Endometrium (tissue), 2 donors: ENCODE measurements around the gene ZFYVE26.

Experiments used
- FAIRE-seq: peaks from 2 replicates; lab custom pipeline; 2012; peaks lifted over from hg19 to GRCh38; lab: Jason Lieb, UNC
- donor health status: control.
- donor health status: control.

Gene ZFYVE26

DNA sequence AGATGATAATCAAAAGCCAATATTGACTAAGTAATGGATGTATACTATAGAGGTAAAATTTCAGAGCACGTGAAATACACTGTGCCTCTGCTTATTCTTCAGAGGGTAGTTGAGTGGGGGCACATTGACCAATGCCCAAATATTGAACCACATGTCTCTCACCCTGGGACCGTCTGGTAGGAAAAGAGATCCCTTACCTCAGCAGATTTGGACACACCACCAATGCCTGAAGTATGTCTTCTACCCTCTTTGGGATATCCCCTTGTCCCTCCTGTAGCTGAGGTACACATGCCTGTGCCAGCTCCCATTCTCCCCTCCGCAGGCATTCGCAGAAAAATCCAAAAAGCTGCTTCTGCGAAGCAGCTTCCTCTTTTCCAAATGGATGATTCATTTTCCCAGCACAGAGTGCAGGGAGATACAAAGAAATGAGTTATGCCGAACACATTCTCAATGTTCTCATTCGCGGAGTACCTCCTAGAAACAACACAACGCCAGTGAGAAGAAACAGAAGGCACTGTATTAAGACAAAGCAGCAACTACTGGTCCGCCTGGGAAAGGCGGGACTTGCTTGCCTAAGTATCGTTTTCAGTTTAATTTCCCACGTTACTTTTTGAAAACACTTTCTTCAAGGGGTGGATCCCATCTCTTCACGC lies 691 bp downstream of the ZFYVE26 start:
- no peak for FAIRE-seq

DNA sequence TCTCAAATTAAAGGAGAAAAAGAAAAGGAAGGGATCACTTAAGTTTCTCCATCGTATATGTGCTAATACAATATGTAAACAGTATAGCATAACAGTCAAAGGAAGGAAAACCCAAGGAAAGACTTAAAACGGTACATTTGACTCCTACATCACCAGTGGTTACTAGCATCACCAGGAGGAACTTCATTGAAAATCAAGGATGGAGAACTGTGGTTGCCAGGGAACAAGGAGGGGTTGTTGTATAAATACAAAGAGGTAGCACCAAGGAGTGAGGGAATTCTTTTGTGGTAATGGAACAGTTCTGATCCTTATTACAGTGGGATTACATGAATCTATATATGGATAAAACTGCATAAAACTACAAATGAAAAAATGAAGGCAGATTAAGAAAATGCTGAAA lies 1.6 kb downstream of the ZFYVE26 start:
- FAIRE-seq, result no peak

DNA sequence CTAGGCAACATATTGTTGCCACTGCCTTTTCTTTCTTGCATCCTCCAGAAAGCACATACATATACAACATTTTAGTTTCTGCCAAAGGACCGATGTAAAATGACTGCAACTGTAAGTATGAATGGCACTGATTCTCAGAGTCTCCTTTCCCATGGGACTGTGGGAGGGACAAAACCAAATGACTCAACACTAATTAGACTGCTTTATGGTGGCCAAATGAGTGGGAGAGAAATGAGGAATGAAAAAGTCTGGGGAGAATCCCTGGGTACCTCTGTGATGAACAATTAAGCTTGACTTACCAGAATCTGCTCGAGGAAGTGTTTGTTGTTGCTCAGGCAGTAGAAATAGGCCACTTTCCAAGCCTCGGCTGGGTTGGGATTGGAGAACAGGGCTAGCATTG lies 10.1 kb downstream of the ZFYVE26 start:
- no peak for FAIRE-seq

DNA sequence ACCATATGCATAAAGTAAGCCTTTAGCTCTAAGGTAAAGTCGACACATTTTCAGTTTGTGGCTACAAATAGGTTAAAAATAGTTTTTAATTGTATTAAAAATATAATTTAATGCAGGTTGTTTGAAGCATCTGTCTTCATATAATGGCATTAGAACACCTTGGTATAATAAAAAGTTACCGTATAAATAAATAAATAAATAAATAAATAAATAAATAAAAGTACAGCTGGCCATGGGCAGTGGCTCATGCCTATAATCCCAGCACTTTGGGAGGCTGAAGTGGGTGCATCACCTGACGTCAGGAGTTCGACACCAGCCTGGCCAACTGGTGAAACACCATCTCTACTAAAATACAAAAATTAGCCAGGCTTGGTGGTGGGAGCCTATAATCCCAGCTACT lies 15.6 kb downstream of the ZFYVE26 start:
- FAIRE-seq, result no peak

DNA sequence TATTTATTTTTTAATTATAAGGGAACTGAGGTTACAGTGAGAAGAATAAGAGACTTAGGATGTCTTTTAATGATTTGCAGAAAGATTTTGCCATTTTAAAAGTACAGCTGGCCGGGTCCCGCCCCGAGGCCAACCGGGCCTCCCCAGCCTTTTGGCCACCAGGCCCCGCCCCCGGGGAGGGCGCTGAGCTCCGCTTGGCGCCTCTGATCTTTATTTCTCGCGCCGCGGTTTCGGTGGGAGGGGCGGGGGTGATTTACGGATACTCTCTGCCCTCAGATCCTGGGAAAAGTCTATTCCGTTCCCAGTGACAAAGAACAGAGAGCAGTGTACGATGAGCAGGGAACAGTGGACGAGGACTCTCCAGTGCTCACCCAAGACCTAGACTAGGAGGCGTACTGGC lies 17.7 kb downstream of the ZFYVE26 start:
- FAIRE-seq, result no peak

DNA sequence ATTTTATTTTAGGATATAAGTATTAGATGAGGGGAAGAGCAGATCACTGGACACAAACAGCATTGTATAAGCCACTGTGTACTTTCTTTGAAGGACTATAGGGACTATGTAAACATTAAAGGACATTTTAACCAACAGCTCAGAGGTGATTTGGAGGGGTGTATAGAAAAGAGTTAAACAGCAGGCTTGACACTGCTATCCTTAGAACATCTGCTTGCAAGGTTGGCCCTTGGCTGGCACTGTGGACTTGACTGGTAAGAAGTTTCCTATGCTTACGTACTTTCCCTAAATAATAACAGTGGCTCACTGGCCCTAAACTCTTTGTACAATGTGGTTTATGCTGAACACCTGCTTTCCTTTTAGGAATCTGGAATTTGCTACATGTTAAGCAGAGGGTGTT lies 28.7 kb downstream of the ZFYVE26 start:
- no peak for FAIRE-seq

DNA sequence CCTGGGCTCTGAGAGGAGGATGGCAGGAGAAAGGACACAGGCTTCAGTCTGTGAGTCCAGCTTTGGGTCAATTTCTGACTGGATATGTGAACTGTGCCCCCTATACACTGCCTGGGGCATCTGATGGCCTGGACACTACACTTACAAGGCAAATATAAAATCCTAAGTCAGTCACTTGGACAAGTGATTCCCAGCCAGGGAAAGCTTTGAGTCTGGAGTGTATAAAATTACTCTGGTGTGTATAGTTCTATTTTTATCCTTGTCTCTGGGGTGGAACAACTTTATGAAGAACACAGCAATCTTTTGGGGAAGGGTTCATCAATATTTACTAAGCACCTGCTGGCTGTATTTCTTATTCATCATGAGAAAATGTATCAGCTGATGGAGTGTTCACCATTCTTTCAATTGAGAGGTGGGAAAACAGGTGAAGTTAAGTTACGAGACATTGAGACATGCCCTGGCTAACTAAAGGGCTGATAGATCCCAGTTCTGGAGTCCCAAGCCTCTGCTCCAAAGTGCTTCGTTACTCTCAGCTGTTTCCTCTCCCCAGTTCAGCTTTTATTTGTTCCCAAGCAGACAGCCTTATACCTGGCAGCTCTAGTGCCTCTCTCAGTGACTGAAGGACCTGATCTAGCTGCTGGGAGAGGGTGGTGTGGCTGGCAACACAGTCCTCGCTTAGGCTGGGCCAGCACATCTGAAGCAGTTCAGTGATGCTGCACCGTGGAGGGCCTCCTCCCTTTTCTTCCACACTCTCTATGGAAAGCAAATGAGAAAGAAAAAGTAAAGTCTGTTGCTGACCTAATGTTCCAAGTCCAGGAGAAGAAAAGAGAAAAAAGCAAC lies 30.9 kb downstream of the ZFYVE26 start:
- no peak for FAIRE-seq

DNA sequence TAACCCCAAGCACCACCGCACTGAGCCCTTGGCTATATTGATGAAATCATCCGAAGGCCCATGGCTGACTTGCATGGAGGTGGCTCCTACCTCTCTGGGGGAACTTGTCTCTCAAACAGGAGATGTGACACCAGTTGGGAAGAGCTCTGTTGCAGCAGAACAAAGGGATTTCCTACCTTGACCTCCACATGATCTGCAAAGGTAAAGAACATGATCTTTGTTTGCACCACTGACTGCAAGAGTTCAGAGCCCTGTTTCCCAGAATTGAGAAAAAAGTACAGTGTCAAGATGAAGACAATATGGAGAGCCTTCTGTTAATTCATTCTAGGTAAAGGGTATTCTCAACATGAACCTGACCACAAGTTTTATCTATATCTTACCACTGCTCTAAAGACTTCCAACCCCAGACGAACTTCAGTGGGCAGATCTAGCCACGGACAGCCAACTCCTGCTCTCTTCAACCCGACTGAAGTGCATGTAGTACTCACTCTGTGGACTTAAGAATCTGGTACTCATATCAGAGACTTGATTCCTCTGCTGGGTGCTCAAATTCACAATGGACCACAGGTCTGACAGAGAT lies 32.1 kb downstream of the ZFYVE26 start:
- FAIRE-seq, result no peak

DNA sequence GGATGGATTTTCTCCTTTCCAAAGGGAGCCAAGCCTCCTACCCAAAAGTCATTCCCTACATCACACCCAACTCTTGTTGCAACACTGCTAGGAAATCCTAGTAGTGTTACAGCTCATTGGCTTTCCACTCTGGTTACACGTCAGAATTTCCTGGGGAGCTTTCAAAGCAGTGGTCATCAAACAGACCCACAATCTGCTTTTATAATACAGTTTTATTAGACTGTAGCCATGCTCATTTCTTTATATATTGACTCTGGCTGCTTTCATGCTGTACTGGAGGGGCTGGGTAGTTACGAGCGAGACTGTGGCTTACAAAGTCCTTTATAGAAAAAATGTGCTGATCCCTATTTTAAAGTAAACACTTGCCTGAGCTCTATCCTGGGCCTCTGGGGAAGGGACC lies 34.3 kb downstream of the ZFYVE26 start:
- FAIRE-seq, result no peak

DNA sequence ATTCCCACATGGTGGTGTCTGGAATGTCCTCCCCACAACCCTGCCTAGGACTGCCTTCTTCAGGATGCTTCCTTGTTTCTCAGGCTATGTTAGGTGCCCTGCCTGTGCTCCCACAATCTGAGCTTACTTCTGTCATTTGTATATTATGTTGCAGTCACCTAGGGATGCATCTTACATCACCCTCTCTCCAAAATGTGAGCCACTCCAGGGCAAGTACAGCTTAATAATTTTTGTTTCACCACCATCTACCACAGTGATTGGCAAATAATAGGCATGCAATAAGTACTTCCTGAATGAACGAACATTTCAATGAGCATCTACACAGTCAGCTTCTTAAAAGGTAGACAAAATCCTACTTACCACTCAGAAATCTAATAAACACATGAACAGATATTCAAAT lies 37.6 kb downstream of the ZFYVE26 start:
- FAIRE-seq, result no peak

DNA sequence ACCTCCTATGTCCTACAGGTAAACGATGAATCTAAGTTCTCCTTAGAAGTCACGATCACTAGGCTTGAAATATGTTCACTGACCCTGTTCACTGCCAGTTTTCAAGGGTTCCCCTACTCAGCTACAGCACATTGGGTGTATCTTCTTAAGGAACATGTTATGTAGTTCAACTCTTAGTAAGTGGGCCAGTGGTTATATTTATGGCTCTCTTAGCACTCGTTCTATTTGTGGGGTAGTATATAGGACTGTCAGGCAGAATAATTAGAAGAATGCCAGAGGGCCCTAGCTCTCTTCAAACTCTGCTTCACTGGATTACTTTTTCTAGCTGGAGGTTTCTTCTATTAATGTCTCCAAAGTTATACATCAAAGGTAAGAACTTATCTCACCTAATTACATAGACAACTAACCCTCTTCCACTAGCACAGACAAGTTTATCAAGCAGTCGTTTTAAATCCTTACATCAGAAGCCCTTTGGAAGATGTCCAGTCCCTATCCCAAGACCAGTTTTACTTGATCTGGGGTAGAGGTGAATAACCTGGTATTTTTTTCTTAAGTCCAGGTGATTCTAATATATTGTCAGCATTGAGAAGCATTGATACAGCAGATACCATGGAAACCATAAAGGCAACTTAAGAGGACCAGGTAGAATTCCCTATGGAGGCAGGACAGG lies 39.6 kb downstream of the ZFYVE26 start:
- no peak for FAIRE-seq

DNA sequence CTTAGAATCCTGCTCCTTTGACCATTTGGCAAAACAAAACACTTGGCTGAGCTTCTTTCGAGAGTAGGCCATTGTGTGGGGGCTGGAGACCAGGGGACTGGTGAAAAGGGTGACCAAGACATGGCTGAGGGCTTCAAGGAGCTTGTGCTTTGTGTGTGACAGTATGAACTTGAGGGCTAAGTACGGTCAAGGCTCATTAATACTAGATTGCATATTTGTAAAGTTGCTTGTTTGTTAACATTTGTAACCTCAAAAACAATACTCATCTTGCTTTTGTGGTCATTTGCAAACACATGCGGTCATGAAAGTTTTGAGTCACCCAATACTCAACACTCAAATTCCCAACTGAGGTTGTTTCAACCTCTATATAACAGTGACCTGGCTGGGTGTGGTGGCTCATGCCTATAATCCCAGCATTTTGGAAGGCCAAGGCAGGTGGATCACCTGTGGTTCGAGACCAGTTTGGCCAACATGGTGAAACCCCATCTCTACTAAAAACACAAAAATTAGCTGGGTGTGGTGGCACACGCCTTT lies 42.5 kb downstream of the ZFYVE26 start:
- FAIRE-seq, result no peak

DNA sequence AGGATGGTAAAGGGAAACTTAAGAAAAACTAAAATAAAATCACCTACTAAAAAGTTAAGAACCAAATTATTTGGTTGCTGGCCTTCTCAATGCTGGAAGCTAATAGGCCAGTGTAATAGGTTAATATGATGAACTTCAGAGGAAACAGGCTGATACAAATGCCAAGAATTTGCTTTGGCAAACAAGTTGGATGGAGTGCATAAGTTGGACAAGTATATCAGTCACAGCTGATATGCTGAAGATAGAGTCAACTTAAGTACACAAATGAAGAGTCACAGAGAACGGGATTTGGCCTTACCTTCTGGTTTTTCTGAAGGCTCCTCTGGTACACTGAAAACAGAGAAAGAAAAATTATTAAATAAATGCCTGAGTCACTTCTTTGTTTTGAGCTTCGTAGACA lies 48.2 kb downstream of the ZFYVE26 start:
- no peak for FAIRE-seq

DNA sequence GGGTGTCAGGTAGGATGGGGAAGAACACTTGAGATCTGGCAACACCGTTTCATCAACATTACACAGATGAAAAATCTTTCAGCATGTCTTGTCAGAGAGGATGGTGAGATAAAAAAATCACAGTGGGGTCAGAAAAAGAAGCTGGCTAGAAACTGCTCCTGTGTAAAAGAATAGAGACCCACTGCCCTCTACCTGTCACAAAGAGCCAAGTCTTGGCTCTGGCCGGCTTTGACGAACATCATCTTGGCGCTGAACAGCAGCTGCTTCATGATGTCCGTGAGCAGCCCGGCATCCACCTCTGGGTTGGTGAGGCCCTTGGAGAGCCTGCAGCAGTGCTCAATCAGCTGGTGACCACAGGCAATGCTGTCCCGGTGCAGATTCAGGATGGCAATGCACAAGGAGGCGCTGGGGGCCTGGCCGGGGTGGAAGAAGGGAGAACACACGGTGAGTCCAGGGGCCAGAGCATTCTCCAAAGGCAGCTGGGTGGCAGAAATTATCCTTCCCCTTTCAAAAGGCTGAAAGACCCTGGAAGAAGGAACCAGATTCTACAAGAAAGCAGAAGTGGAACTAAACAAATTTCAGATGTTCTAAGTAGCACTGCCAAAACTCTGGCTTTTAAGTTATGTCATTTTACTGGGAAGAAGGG lies 50.2 kb downstream of the ZFYVE26 start:
- no peak for FAIRE-seq

DNA sequence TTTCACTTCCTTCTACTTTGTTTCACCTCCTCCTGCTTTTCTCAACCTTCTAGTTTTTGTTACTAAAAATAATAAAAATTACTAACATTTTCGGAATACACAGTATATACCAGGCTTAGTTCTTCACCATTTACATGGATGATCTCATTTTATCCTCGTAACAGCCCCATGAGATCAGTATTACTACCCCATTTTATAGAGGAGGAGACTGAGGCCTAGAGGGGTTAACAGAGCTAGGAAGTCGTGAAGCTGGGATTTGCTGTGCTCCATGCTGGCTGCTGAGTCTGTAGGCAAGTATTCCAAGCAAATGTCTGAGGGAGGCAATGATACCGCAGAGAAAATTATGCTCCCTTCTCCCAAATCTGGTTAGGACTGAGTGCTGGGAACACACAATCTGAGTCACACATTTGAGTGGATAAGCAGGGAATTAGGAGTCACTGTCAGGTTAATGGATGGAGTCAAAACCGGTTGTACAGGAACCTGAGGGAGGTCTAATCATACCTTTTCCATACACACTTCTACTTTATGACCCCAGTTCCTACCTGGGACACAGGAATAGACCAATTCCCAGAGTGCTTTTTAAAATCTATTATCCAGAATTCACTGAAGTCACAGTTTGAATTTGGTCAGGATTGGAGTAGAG lies 51.1 kb downstream of the ZFYVE26 start:
- FAIRE-seq, result no peak

DNA sequence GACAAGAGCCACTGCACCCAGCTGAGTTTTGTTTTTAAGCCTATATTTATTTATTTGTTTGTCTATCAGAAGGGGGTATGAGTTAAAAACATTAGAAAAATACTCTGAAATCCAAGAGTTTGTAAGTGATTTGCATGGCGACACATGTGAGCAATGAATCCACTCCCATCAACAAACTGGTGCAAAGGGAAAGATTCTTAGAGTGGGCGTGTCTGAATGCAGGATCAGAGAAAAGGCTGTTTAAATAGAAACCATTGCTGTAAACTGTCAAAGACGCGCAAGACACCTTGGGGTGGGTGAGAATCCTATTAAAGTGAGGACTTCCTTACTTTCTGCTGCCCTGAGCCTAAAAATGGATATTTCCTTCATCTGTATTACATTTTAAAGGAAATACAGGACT lies 51.9 kb downstream of the ZFYVE26 start:
- FAIRE-seq, result no peak

DNA sequence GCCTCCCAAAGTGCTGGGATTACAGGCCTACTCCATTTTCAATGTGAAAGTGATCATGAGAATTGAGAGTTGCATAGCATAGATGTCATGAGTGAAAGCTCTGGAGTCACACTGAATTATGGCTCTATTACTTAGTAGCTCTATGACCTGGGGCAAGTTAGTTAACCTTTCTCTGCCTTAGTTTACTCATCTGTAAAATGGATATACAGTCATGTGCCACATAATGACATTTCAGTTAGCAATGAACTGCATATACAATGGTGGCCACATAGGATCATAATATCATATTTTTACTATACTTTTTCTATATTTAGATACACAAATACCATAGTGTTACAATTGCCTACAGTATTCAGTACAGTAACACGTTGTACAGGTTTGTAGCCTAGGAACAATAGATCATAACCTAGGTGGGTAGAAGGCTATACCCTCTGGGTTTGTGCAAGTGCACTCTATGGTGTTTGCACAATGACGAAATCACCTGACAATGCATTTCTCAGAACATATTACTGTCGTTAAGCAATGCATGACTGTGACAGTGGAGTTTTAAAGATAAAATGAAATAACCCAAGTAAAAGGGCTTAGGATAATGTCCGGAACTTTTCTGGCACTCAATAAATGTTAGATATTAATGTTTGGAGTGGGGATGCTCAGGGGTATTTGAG lies 53.1 kb downstream of the ZFYVE26 start:
- no peak for FAIRE-seq

DNA sequence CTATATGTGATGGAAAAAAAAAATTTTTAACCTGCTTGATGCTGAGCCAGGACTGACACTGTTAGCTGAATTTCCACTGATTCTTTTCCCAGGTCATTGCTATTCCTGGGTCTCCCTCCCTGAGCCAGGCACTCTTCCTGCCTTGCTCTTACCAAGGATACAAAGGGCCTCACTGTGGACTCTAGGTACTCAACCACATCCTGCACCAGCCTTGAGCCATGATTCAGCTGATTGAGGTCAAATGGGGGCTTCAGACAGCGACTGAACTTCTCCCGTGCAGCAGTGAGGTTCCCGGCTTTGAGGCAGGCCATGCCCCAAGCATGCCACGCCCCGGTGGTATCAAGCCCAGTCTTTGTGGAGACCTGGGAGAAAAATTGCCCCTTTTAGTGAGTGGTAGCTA lies 54.3 kb downstream of the ZFYVE26 start:
- no peak for FAIRE-seq

DNA sequence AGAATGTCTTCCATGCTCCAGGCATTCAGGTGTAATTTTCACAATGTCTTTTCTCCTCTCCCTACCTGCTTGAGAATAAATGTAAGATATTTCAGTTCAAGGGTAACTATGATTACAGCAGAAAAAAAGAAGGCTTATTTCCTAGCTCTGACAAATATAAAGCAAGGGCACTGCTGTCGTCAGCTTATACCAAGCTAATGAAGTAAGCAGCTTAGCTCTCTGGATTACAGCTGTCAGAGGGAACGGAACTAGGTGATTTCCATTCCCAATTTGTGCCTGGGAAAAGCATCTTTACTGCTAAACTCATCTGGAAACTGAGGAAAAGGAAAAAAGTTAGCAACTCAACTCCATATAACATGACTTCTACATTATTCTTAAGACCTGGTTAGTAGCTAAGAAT lies 56.5 kb downstream of the ZFYVE26 start:
- no peak for FAIRE-seq

DNA sequence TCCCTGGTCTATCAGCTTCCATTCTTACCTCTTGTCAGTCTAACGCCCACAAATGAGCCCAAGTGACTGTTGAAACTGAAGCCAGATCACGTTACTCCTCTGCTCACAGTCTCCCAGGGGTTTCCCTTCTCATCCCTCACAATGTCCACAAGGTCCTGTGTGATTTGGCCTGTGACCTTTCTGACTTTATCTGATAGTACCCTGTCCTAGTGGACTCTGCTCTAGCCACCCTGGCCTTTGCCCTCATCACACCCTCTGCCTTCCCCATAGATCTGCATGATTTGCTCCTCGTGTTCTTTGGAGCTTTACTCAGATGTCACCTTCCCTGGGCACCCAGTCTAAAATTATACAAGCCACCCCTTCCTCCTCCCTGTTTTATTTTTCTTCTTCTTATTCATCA lies 59.2 kb downstream of the ZFYVE26 start:
- FAIRE-seq, result no peak

DNA sequence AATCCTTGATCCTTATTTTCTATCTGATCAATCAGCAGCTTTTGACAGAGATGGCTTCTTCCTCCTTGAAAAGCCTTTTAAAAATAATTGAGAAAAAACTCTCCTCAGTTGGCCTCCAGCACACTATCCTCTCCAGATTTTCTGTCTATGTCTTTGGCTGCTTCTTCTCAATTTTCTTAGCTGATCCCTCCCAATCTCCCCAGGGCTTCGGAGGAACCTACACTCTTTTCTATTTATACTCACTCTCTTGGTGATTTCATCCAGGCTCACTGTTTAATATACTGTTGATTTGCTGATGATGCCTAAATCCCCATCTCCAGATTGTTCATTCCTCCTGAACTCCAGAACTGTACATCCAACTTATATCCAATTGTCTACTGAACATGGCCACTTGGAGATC lies 59.9 kb downstream of the ZFYVE26 start:
- FAIRE-seq, result no peak
